HepG2 (cell line): ENCODE results near the gene ATG4D. TPM values are rescaled to one million over a fixed set of nuclear protein-coding genes. Genes with fewer than 3 reads are reported as not detected.

Experiments
- ATAC-seq: fragments of 200-7000 bp; cut with Tn5 transposase; 3 replicates; pipeline ENCODE4 v1.9.1; 2020; ENCODE audit warnings: mild to moderate bottlenecking, moderate library complexity
- BruUV-seq: library from RNA; stranded (reverse); fragments of 400-500 nt; replicated peaks from 2 replicates; lab custom pipeline; 2021; lab: Mats Ljungman, UMichigan
- CTCF ChIA-PET: fragments of 300-600 bp; formaldehyde crosslinking; extraction: SDS; loops from one replicate; lab custom pipeline; 2021; ENCODE audit warnings: low total read pairs, inconsistent platforms, low intra/inter-chr PET ratio; lab: Yijun Ruan, JAX
- POLR2A ChIA-PET: fragments of 350-600 bp; sonication (Branson Sonifier 250); formaldehyde crosslinking; loops from one replicate; lab custom pipeline; 2020; ENCODE audit warnings: antibody characterized with exemption, inconsistent platforms; lab: Yijun Ruan, JAX
- DNase-seq: peaks from one replicate; pipeline ENCODE4 v3.0.0-alpha.2; 2015; ENCODE audit warnings: low spot score
- FAIRE-seq: peaks from 3 replicates; lab custom pipeline; 2011; peaks lifted over from hg19 to GRCh38; lab: Jason Lieb, UNC
- H2AFZ ChIP-seq: one replicate; pipeline ENCODE4 v1.6.1; 2011; ENCODE audit warnings: low read length, inconsistent platforms
- H3K27ac ChIP-seq: fragments of 300-600 bp; 3 replicates; pipeline ENCODE4 v1.8.0; 2011; ENCODE audit warnings: mixed run types, mild to moderate bottlenecking, mixed read lengths, low read length, inconsistent platforms; ENCODE audit not compliant: insufficient read depth; ENCODE audit errors: extremely low read length
- H3K27me3 ChIP-seq, 2 experiments: fragments of 200-600 bp in 1 of 2; 2 replicates in 1 of 2; 3 replicates in 1 of 2; pipeline versions ENCODE4 v1.6.0 to v1.8.0; 2011; ENCODE audit warnings: low read length in 2 of 2, mild to moderate bottlenecking in 2 of 2, moderate library complexity in 2 of 2, inconsistent platforms in 1 of 2; ENCODE audit not compliant: insufficient read depth in 2 of 2, control insufficient read depth in 1 of 2
- H3K36me3 ChIP-seq, 2 experiments: fragments of 200-600 bp in 1 of 2; replicated peaks in 1 of 2; 2 replicates in 1 of 2; 3 replicates in 1 of 2; pipeline versions ENCODE4 v1.5.1 to v1.8.0; 2011; ENCODE audit warnings: low read length in 2 of 2, inconsistent platforms in 1 of 2; ENCODE audit not compliant: insufficient read depth in 2 of 2, control insufficient read depth in 1 of 2
- H3K4me1 ChIP-seq: 2 replicates; pipeline ENCODE4 v1.5.1; 2012; ENCODE audit warnings: low read length, inconsistent platforms; ENCODE audit not compliant: insufficient read depth
- H3K4me2 ChIP-seq: 2 replicates; pipeline ENCODE4 v1.6.0; 2011; ENCODE audit warnings: low read depth, low read length, inconsistent platforms
- H3K4me3 ChIP-seq, 3 experiments: fragments of 200-600 bp in 1 of 3; sonication (generic), shearing (Covaris generic) in 1 of 3; replicated peaks in 1 of 3; 2 replicates each; pipeline ENCODE4 v1.5.1; 2011 to 2016; ENCODE audit warnings: low read length in 3 of 3, inconsistent platforms in 2 of 3, low read depth in 2 of 3, mild to moderate bottlenecking in 2 of 3, control low read depth in 1 of 3, mixed read lengths in 1 of 3; ENCODE audit not compliant: insufficient read depth in 1 of 3
- H3K79me2 ChIP-seq: one replicate; pipeline ENCODE4 v1.6.1; 2011; ENCODE audit warnings: low read length, inconsistent platforms; ENCODE audit not compliant: insufficient read depth
- H3K9ac ChIP-seq: 2 replicates; pipeline ENCODE4 v1.6.0; 2011; ENCODE audit warnings: mild to moderate bottlenecking, low read depth, low read length, inconsistent platforms; ENCODE audit not compliant: insufficient read depth
- H3K9me3 ChIP-seq: 2 replicates; pipeline ENCODE4 v1.5.1; 2012; ENCODE audit warnings: mild to moderate bottlenecking, low read length
- H4K20me1 ChIP-seq: 2 replicates; pipeline ENCODE4 v1.6.0; 2011; ENCODE audit warnings: inconsistent platforms, mild to moderate bottlenecking, low read length, moderate library complexity; ENCODE audit not compliant: insufficient read depth
- ATF1 ChIP-seq: IDR thresholded peaks from 2 replicates; pipeline ENCODE4 v1.6.1; 2016; ENCODE audit warnings: mild to moderate bottlenecking, control low read depth
- ELF1 ChIP-seq: sonication (generic); formaldehyde crosslinking; IDR thresholded peaks from 2 replicates; pipeline ENCODE4 v1.4.0; 2020; ENCODE audit warnings: missing genetic modification reagents
- FLYWCH1 ChIP-seq: sonication (generic); formaldehyde crosslinking; IDR thresholded peaks from 2 replicates; pipeline ENCODE4 v1.8.1; 2023; ENCODE audit warnings: mild to moderate bottlenecking, missing genetic modification reagents
- HCFC1 ChIP-seq: fragments of 150-350 bp; IDR thresholded peaks from 2 replicates; pipeline ENCODE4 v1.6.1; 2014; ENCODE audit warnings: low read depth, low read length
- HOXD1 ChIP-seq: sonication (generic); formaldehyde crosslinking; IDR thresholded peaks from 2 replicates; pipeline ENCODE4 v1.5.0; 2020; ENCODE audit warnings: missing genetic modification reagents
- KDM2A ChIP-seq: sonication (generic); formaldehyde crosslinking; IDR thresholded peaks from 2 replicates; pipeline ENCODE4 v1.4.0; 2020; ENCODE audit warnings: low read depth, missing genetic modification reagents, borderline replicate concordance
- MIXL1 ChIP-seq: IDR thresholded peaks from 2 replicates; pipeline ENCODE4 v1.6.1; 2016
- ZBTB20 ChIP-seq: sonication (generic); formaldehyde crosslinking; IDR thresholded peaks from 2 replicates; pipeline ENCODE4 v1.8.1; 2023; ENCODE audit warnings: missing genetic modification reagents, low read depth, mild to moderate bottlenecking, borderline replicate concordance
- ZEB1 ChIP-seq: IDR thresholded peaks from 2 replicates; pipeline ENCODE4 v1.6.1; 2012; ENCODE audit warnings: mild to moderate bottlenecking, low read depth, inconsistent platforms; ENCODE audit not compliant: insufficient replicate concordance
- ZNF282 ChIP-seq: fragments of 450-650 bp; IDR thresholded peaks from 2 replicates; pipeline ENCODE4 v1.6.1; 2018; ENCODE audit not compliant: partially characterized antibody
- ZNF563 ChIP-seq: sonication (generic); formaldehyde crosslinking; IDR thresholded peaks from 2 replicates; pipeline ENCODE4 v1.8.0; 2022; ENCODE audit warnings: mild to moderate bottlenecking, moderate library complexity, missing genetic modification reagents
- ZNF570 ChIP-seq: sonication (generic); formaldehyde crosslinking; IDR thresholded peaks from 2 replicates; pipeline ENCODE4 v1.4.0; 2020; ENCODE audit warnings: mild to moderate bottlenecking, missing genetic modification reagents, borderline replicate concordance
- ZNF577 ChIP-seq: sonication (generic); formaldehyde crosslinking; IDR thresholded peaks from 2 replicates; pipeline ENCODE4 v1.4.0; 2020; ENCODE audit warnings: mild to moderate bottlenecking, low read depth, missing genetic modification reagents, borderline replicate concordance
- ZSCAN22 ChIP-seq: sonication (generic); formaldehyde crosslinking; IDR thresholded peaks from 2 replicates; pipeline ENCODE4 v1.4.0; 2020; ENCODE audit warnings: mild to moderate bottlenecking, missing genetic modification reagents
- WGBS: methylation state at CpG from one replicate; pipeline ENCODE4 v1.1.6; 2017; ENCODE audit warnings: low lambda C conversion rate; 5-methylcytosine and 5-hydroxymethylcytosine counted together
- in situ Hi-C: cut with HindIII; loops from 2 replicates; pipeline ENCODE4 v1.10.0; 2017; ENCODE audit warnings: low pct_unique_long_range_greater_than_20kb; ENCODE audit not compliant: extremely low pct_ligation_motif_present
- intact Hi-C: fragments of 100-400 bp; cut with micrococcal nuclease; formaldehyde crosslinking; loops from one replicate; pipeline ENCODE4 v1.10.0; 2022; ENCODE audit not compliant: unreplicated experiment
- polyA plus RNA-seq, 8 experiments: library from polyadenylated mRNA; depleted of rRNA in 3 of 8; stranded (reverse) in 7 of 8; unstranded in 1 of 8; fragments of >200 nt; fragmentation: Illumina TruSeq in 4 of 8; extraction: Trizol in 4 of 8; gene quantifications; 2 replicates each; pipeline versions ENCODE4 v1.2.1 to v1.2.3, GENCODE V29; 2011 to 2016; ENCODE audit warnings: low read depth in 4 of 8, missing spikeins in 1 of 8, mixed read lengths in 1 of 8; ENCODE audit not compliant: insufficient read depth in 1 of 8
- total RNA-seq, 5 experiments: library from RNA; depleted of rRNA; stranded (reverse); fragments of >200 nt; fragmentation: Illumina TruSeq; extraction: Trizol; gene quantifications; 2 replicates each; pipeline ENCODE4 v1.2.3, GENCODE V29; 2016; ENCODE audit warnings: low read depth in 1 of 5
- TF ChIP-seq, protein P1 (sequence below): sonication (generic); formaldehyde crosslinking; IDR thresholded peaks from 2 replicates; pipeline ENCODE4 v1.4.0; 2020; ENCODE audit warnings: mild to moderate bottlenecking, missing genetic modification reagents
- TF ChIP-seq, protein P2 (sequence below): sonication (generic); IDR thresholded peaks from 2 replicates; pipeline ENCODE4 v1.6.1; 2016; ENCODE audit warnings: low read depth, borderline replicate concordance
- TF ChIP-seq, protein P3 (sequence below): sonication (generic); formaldehyde crosslinking; IDR thresholded peaks from 2 replicates; pipeline ENCODE4 v1.5.1; 2020; ENCODE audit warnings: mild to moderate bottlenecking, missing genetic modification reagents, moderate library complexity
- TF ChIP-seq, protein P4 (sequence below): sonication (generic); formaldehyde crosslinking; IDR thresholded peaks from 2 replicates; pipeline ENCODE4 v1.5.0; 2020; ENCODE audit warnings: missing genetic modification reagents

Gene ATG4D
- total and polyA plus RNA-seq, 2 of the 13 experiments (the other 11 are each of a cell fraction or from before 2014, with no cell fraction given) = 17.8 to 19.0 TPM

DNA sequence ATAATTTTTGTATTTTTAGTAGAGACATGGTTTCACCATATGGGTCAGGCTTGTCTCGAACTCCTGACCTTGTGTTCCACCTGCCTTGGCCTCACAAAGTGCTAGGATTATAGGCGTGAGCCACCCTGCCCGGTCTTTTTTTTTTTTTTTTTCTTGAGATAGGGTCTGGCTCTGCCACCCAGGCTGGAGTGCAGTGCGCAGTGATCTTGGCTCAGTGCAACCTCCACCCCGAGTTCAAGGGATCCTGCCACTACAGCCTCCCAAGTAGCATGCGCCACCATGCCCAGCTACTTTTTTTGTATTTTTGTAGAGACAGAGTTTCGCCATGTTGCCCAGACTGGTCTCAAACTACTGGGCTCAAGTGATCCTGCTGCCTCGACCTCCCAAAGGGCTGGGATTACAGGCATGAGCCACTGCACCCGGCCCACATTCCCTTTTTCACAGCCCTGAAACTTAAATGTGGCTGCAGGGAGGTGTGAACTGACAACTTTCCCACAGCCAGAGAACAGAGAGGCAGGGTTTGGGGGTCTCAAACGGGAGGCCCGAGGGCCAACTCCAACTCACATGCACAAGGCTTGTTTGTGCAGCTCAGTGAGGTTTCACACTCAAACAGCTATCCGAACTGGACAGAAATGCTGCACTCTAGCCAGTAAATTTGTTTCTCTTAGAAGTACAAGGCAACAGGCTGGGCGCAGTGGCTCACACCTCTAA lies 22.1 kb upstream of the ATG4D start (continued):
- TF ChIP-seq ZBTB20 (CRISPR knock-in tag) (no peak), MIXL1 (CRISPR knock-in tag) (no peak), ELF1 (CRISPR knock-in tag) (no peak), ZNF563 (CRISPR knock-in tag) (no peak), HOXD1 (CRISPR knock-in tag) (no peak), ZNF577 (CRISPR knock-in tag) (no peak), ZEB1 (no peak), HCFC1 (no peak), ATF1 (CRISPR knock-in tag) (no peak), ZNF282 (no peak)
- TF ChIP-seq, protein P1, sequence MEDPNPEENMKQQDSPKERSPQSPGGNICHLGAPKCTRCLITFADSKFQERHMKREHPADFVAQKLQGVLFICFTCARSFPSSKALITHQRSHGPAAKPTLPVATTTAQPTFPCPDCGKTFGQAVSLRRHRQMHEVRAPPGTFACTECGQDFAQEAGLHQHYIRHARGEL (CRISPR knock-in tag) = no peak
- TF ChIP-seq, protein P2, sequence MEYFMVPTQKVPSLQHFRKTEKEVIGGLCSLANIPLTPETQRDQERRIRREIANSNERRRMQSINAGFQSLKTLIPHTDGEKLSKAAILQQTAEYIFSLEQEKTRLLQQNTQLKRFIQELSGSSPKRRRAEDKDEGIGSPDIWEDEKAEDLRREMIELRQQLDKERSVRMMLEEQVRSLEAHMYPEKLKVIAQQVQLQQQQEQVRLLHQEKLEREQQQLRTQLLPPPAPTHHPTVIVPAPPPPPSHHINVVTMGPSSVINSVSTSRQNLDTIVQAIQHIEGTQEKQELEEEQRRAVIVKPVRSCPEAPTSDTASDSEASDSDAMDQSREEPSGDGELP = no peak

DNA sequence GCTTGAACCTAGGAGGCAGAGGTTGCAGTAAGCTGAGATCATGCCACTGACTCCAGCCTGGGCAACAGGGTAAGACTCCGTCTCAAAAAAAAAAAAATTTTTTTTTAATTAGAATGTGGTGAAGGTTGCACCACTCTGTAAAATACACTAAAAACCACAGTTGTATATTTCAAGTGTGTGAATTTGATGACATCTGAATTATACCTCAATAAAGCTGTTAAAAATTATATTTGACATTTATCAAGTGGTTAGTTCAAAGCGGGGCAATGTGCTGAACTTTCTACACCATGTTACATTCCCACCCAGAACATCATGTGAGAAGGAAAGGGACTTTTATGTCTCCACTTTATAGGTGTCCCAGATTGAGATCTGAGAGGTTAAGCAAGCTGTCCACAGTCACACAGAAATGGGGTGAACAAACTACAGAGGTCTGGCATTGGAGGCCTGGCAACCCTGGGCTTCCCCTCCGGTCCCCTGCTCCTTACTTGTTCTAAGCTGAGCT lies 20.5 kb upstream of the ATG4D start:
- no peak for DNase-seq
- Histone ChIP-seq H2AFZ (no peak overlapping the region), H3K9ac (no peak overlapping the region), H3K79me2 (no peaks in the 10 kb centered on the region), H4K20me1 (no peaks in the 10 kb centered on the region), H3K4me2 (no peak overlapping the region), H3K4me1 (peaks cover 15% of the 10 kb centered on the region), H3K27me3 (peaks cover 4 to 22% of the 10 kb centered on the region in 2 experiments), H3K27ac (no peak overlapping the region), H3K9me3 (no peaks in the 10 kb centered on the region), H3K36me3 (no peaks in the 10 kb centered on the region), H3K4me3 (no peak overlapping the region)
- in situ Hi-C loops (no loop called here), intact Hi-C loops (no loop called here)
- BruUV-seq = no TSS peak
- ATAC-seq = no peak
- WGBS = 54% methylated on average over 3 of the region's 3 CpGs
- FAIRE-seq = no peak
- POLR2A ChIA-PET = no interaction called here
- CTCF ChIA-PET = no interaction called here
- TF ChIP-seq, protein P3, sequence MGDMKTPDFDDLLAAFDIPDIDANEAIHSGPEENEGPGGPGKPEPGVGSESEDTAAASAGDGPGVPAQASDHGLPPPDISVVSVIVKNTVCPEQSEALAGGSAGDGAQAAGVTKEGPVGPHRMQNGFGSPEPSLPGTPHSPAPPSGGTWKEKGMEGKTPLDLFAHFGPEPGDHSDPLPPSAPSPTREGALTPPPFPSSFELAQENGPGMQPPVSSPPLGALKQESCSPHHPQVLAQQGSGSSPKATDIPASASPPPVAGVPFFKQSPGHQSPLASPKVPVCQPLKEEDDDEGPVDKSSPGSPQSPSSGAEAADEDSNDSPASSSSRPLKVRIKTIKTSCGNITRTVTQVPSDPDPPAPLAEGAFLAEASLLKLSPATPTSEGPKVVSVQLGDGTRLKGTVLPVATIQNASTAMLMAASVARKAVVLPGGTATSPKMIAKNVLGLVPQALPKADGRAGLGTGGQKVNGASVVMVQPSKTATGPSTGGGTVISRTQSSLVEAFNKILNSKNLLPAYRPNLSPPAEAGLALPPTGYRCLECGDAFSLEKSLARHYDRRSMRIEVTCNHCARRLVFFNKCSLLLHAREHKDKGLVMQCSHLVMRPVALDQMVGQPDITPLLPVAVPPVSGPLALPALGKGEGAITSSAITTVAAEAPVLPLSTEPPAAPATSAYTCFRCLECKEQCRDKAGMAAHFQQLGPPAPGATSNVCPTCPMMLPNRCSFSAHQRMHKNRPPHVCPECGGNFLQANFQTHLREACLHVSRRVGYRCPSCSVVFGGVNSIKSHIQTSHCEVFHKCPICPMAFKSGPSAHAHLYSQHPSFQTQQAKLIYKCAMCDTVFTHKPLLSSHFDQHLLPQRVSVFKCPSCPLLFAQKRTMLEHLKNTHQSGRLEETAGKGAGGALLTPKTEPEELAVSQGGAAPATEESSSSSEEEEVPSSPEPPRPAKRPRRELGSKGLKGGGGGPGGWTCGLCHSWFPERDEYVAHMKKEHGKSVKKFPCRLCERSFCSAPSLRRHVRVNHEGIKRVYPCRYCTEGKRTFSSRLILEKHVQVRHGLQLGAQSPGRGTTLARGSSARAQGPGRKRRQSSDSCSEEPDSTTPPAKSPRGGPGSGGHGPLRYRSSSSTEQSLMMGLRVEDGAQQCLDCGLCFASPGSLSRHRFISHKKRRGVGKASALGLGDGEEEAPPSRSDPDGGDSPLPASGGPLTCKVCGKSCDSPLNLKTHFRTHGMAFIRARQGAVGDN (CRISPR knock-in tag) = no peak
- TF ChIP-seq ZNF570 (CRISPR knock-in tag) (no peak), KDM2A (CRISPR knock-in tag) (no peak), FLYWCH1 (CRISPR knock-in tag) (no peak), ZSCAN22 (CRISPR knock-in tag) (no peak)
- TF ChIP-seq, protein P4, sequence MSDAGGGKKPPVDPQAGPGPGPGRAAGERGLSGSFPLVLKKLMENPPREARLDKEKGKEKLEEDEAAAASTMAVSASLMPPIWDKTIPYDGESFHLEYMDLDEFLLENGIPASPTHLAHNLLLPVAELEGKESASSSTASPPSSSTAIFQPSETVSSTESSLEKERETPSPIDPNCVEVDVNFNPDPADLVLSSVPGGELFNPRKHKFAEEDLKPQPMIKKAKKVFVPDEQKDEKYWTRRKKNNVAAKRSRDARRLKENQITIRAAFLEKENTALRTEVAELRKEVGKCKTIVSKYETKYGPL = no peak
